HG02970 (cell line): ENCODE results near the gene ARL9.
"Not testable (repeated sequence)": the region's sequence is repeated elsewhere in the genome, so short reads cannot be mapped to it uniquely, and the experiment has no call there.

Experiments
- ATAC-seq: cut with Tn5 transposase; IDR thresholded peaks from one replicate; pipeline ENCODE4 v1.9.1; 2021; ENCODE audit warnings: mild to moderate bottlenecking, moderate library complexity, moderate number of reproducible peaks; ENCODE audit not compliant: unreplicated experiment, low FRiP score

Gene ARL9, protein sequence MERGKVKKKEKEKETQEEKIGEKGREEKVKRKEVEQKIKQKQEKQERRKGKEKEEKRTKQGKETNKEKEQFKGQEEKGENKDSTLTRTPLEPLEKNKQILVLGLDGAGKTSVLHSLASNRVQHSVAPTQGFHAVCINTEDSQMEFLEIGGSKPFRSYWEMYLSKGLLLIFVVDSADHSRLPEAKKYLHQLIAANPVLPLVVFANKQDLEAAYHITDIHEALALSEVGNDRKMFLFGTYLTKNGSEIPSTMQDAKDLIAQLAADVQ

DNA sequence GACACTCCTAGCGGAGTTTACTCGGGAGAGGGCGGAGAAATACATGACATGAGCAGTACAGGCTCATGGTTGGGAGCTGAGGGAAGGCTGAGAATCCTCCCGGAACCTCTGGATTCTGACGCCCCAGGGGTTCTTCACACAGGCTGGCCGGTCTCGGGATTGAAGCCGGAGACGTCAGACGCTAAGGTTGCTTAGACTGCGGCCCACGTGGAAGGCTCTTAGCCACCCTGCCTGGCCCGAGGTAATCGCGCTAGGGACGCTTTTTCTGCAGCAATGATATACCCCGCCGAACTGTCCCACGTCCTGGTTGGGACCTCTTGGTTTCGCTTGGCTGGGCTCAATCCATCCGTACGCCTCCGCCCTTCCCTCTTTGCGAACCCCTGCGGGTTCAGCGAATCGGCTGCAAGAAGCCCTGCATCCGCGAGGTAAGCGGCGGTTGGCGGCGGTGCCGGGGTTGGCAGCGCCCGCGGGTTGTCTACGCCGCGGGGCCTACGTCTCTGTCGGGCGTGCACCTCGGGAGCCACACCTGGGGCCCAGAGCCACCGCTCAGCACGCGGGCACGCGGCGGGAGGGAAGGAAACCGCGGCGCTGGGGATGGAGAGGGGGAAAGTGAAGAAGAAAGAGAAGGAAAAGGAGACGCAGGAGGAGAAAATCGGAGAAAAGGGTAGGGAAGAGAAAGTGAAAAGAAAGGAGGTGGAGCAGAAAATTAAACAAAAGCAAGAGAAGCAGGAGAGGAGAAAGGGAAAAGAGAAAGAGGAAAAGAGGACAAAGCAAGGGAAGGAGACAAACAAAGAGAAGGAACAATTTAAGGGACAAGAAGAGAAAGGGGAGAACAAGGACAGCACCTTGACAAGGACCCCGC, at the start of gene ARL9:
ARL9 (plus strand) TSS at position 523 of the 862 bp plus-strand sequence; CDS start at position 595, 72 bp downstream.
- no peak for ATAC-seq

DNA sequence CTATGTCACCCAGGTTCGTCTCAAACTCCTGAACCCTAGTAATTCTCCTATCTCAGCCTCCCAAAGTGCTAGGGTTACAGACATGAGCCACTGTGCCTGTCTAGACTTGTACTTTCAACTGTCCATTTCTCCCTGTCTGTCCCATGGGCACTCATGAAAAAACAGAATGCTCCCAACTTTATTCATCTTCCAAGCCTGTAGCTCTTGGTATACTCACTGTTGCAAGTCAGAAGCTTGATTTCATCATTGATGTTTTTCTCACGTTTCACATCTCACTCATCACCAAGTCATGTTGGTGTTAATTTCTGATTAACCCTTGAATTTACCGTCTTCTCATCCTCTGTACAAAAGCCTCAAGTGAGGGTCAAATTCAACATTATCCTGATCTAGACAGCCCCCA, 45.5 kb upstream of the ARL9 start:
- ATAC-seq, result no peak

DNA sequence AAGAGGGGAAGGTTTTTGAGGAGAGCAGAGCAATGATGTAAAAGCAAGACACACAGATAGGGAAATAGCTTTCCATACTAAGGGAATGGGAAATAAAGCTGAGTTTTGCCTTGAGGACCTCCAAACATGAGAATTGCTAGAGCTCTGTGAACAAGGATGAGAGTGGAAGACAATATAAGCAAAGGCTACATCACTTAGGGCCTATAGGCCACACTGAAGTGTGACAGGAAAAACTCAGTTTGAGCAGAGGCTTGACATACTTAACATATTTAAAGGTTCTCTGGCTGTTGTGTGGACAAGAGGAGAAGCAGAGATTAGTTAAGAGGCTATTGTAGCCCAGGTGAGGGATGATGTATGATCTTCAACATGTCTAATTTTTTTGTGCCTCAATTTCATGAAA, 43.4 kb upstream of the ARL9 start:
- ATAC-seq, result no peak

DNA sequence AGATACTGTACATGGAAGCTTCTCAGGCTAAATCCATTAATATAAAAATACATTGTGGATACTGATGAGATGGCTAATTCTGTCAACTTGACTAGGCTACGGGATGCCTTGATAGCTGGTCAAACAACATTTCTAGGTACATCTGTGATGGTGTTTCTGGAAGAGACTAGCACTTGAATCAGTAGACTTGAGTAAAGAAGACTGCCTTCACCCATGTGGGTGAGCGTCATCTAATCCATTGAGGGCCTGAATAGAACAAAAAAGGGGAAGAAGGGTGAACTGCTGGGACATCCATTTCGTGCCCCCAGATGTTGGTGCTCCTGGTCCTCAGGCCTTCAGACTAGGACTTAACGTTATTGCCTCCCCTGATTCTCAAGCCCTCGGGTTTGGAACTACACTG, 41.9 kb upstream of the ARL9 start:
- no peak for ATAC-seq

DNA sequence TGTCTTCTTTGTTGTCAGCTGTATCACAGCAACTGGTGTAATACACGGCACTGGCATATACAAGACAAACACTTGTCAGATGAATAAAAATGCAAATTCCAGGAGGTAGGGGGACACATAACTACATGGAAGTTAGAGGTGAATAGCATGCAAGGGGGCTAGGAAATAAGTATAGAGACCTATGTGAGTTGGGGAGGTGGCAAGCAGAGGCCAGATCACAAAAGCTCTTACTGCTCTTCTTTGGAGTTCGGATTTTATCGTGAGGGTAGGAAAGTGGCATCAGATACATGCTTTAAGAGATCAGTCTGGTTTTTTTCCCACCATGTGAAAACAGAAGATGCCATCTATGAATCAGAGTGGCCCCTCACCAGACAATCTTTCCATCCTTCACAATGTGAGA, 41.0 kb upstream of the ARL9 start:
- ATAC-seq, result no peak

DNA sequence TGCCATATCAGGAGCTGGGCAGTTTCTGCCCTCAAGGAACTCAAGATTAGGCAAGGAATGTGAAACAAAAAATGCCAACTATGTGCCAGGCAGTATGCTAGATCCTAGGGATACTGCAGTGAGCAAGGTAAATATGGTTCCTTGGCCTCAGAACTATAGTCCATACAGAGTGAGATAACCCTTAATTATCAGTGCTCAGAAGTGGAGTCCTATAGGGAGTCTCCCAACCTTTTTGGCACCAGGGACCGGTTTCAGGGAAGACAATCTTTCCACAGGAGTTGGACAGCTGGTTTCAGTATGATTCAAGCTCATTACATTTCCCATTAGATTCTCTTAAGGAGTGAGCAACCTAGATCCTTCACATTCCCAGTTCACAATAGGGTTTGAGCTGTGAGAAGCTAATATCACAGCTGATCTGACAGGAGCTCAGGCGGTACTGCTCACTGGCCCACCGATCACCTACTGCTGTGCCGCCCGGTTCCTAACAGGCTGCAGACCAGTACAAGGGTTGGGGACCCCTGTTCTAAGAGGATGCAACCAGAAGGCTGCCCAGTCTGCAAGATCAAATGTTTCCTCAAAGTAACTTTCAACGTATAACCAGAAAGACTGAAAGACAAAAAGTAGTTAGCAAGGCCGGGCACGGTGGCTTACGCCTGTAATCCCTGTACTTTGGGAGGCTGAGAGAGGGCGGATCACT, 39.8 kb upstream of the ARL9 start:
- no peak for ATAC-seq

DNA sequence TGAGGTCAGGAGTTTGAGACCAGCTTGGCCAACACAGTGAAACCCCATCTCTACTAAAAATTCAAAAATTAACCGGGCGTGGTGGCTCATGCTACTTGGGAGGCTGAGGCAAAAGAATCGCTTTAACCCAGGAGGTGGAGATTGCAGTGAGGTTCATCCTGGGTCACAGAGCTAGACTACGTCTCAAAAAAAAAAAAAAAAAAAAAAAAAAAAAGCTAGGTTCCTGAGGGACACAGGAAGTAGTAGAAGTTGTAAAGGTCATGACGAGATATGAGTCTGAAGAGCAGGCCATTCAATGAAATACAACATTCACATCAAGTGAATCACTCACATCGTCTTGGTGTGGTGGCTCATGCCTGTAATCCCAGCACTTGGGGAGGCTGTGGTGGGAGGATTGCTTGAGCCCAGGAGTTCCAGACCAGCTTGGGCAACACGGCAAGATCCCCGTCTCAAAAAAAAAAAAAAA, 39.3 kb upstream of the ARL9 start:
- ATAC-seq, result not testable (repeated sequence)

DNA sequence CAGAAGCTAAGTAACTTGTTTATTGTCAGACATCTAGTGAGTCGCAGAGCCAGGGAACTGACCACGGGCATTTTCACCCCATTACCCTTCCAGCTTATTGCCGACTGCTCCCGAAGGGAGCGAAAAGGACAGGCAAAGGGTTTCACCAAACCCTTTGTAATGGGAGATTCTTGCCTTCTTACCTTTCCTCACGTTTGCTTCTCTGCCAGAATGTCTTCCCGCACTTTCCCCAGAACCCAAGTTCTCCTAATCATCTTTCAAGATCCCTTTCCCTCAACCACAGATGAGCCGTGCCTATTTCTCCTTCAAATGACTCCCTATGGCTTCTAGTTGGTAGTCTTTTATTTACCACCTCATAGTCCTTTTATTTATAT, 38.7 kb upstream of the ARL9 start:
- ATAC-seq, result no peak

DNA sequence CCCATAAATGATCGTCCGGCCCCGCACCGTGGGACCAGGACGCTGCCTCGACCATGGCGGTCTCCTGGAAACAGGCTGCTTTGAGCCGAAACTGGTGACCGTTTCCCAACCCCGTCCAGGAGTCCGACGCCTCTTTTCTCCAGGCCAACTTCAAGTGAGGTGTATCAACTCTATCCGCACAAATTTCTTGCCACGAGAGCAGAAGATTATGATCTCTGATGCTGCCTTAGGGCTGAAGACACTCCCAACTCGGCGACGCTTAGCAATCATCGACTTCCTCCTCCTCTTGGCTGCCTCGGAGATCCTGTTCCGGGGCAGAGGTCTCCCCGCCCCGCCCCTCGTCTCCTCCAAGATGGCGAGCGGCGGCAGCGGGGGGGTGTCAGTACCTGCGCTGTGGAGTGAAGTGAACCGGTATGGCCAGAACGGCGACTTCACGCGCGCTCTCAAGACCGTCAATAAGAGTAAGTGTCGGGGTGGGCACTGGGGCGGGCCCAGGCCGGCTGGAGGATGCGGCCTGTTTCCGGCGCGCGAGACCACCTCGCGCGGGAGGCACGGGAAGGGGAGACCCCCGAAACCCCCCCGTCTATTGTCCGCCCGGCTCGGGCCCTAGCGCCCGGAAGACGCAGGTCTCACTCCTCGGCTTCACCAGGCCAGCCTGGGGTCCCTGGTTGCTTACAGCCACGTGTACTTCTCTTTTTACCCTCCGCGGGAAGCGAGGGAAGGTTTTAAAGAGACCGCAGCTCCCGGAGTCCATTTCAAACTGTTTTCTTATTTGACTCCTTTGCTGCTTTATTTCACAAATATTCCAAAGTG, 38.1 kb upstream of the ARL9 start, which contains the start of gene SRP72:
SRP72 (plus strand) TSS at position 334 of the 813 bp plus-strand sequence; CDS start at position 353, 19 bp downstream.
- ATAC-seq, result peak; percentile 91

DNA sequence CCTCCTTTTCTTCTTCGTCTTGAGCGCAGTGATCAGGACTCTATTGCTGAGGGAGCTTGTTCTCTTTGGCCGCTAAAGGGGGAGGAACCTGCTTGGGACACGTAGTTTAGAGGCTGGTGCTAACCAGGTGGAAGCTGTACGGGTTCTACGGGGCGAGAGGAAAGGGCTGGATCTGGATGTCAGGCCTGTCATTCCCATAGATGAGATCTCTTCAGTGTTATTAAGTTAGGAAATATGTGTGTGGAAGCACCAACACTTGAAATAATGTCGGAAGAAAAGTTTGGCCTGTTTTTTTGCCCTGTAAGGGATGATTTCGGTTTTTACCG, 37.5 kb upstream of the ARL9 start:
- no peak for ATAC-seq

DNA sequence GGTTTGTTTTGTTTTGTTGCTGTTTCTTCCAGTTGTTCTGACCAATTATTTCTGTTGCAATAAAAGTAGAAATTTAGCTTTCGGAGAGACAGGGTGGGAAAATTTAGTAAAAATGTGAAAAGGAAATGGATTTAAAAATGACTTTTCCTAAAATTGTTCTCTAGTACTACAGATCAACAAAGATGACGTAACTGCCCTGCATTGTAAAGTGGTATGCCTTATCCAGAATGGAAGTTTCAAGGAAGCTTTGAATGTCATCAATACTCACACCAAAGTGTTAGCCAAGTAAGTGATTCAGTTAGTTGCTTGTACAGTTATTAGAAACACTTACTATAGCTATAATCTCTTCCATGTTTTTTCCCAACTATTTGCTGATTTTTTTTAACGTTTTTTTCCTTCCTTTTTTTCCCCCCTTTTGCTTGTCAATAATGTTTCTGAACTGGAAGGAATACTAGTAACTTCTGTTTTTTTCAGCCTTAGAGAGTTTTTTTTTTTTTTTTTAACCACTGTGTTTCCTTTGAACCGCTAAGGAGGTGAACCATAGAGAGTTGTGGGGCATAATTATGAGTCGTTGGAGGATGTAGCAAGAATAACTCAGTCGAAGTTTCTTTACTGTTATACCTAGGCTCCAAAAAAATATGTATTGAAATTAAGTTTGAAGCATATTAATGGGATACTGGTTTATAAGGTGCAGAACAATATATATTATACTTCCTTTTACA, 35.9 kb upstream of the ARL9 start:
- ATAC-seq, result no peak

DNA sequence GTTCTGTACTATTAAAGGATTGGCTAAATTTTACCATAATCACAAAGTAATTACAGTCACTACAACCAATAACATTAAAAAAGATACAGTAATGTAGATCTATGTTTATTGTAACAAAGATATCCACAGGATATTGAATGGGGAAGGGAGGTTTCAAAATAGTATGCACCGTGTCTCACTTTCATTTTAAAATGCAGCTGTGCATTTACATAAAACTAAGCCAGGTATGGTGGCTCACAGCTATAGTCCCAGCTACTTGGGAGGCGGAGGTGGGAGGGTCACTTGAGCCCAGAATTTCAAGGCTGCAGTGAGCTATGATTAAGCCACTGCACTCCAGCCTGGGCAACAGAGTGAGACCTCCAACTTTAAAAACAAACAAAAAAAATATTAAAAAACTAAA, 29.7 kb upstream of the ARL9 start:
- no peak for ATAC-seq

DNA sequence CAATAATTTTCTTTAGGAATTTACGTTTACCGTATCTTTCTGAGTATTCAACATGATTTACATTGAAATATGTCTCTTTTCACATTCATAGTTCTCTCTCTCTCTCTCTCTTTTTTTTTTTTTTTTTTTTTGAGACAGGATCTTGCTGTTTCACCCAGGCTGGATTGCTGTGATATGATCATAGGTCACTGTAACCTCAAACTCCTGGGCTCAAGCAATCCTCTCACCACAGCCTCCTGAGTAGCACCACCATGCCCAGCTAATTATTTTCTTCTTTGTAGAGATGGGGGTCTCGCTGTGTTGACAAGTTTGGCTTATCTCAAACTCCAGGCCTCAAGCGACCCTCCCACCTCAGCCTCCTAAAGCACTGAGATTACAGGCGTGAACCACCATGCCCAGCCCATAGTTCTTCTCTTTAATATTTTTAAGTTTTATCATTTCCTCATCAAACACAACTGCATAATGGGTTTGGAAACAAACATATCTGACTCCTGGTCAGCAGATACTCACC, 28.3 kb upstream of the ARL9 start:
- ATAC-seq, result no peak

DNA sequence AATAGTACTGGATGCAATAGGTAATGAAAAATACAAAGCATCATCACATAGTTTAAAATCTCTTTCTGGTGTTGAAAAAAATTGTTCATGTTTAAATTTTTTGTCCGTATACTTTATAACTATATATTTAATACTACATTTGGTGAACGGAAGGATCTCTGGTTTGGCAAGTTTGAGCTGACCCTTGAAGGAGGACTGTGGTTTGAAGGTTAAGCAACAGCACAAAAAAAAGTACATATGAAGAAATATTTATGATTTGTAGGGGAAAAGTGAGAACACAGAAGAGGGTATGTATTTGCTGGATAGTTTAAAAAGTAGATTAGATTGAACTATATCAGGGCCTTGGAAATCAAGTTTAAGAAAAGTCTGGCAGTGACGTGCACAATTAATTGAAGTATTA, 24.9 kb upstream of the ARL9 start:
- ATAC-seq, result no peak

DNA sequence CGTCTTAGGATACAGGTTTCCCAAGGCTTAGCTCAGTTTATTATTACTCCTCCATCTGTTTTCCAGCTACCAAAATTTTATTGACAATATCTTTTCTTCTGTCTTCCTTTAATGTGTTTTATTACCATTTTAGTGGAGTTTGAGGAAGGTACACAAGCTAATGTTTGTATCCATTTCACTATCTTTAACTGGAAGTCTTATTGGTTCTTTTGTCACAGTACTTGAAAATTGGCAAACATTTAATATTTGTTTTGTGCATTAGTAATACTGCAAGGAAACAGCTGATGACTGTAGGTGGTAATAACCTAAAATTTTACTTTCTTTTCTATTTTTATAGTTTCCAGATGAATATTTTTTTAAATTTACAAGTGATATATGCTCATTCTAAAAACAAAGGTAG, 9.3 kb upstream of the ARL9 start:
- ATAC-seq, result no peak

DNA sequence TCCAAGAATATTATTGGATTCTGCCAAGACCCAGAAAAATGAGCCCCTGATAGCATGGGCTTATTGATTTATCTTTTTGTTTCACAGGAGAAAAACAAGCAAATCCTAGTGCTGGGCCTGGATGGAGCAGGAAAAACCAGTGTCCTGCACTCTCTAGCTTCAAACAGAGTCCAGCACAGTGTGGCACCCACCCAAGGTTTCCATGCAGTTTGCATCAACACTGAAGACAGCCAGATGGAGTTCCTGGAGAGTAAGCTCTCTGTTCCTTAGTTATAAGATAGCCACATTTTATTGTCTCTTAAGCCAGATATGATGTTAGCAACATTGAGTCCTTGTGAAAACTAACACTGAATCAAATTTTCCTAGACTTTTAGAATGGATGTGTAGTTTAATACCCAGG, 5.5 kb downstream of the ARL9 start:
- ATAC-seq, result no peak

DNA sequence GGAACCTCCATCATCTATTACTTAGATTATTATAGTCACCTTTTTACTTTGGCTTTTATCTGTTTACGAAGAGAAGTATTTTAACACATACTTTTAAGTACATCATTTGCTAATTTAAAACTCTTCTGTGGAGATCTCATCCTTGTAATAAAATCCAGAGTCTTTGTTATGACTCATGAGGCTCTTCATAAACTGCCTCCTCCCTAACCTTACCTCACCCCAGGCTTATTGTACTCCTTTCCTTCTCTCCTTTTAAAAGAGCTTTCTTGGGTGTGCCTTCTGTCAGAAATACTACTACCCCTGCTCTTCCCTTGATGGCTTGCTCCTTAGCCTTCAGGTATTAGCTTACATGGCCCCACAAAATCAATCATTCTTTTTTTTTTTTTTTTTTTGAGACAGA, 6.6 kb downstream of the ARL9 start:
- ATAC-seq, result no peak

DNA sequence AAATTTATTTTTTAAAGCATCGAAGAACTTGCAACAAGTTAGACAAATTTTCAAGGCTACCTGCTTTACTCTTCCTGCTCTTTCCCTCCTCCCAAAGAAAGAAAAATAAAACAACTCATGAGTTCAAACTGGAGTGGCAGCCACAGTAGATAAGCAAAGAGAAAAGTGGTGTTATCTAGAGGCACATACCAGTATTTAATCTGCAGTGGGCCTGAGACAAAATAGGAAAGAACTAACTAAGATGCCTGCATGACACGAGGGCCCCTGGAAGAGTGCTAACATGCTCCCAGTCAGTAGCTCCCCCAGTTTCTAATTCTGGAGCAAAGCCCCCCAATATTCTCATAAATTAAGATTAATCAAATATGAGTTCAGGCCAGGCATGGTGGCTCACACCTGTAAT, 7.9 kb downstream of the ARL9 start:
- ATAC-seq, result no peak

DNA sequence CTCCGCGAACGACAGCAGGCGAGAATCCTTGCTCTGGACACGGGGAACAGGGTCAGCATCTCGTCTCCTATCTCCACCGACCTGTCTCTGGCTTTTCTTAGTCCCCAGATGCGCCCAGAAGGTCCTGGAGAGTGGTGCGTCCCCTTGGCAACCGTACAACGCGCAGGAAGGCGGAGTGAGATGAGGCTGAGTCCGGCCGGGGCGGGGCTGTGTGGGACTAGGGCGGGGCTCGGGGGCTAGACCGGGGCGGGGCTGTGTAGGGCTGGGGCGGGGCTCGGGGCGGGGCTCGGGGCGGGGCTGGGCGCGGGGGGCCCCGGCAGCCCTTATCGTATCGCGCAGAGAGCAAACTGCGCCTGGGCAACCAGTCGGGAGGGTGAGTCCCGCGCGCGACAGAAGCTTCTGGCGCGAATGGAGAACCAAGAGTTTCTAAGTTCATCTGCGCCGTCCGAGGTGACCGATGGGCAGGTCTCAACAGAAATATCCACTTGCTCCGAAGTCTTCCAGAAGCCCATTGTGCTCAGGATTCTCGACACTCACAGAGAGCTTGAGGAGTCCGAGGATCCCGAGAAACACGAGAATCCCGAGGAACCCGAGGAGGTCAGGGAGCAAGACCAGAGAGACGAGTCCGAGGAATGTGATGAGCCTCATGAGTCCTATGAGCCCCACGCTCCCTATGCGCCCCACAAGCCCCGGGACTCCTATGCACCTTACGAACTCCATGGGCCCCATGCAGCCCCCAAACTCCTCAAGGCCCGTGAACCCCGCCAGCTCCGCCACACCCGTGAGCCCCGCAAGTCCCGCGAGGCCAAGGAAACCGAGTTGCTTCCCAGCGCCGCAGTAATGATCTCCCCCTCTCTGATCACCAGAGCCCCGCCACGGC, 24.9 kb downstream of the ARL9 start:
- ATAC-seq, result peak; percentile 76
